IMR-90 (cell line): ENCODE measurements around the gene DSCAML1. TPM values are rescaled to one million over a fixed set of nuclear protein-coding genes. Genes with fewer than 3 reads are reported as not detected.

Experiments used
- ATAC-seq: fragments of 200-7000 bp; cut with Tn5 transposase; 2 replicates; pipeline ENCODE4 v1.9.1; 2020; ENCODE audit warnings: low read depth, mild to moderate bottlenecking, moderate library complexity
- BruUV-seq: library from RNA; stranded (reverse); fragments of 400-500 nt; replicated peaks from 2 replicates; lab custom pipeline; 2021; lab: Mats Ljungman, UMichigan
- CTCF ChIA-PET: fragments of 300-600 bp; formaldehyde crosslinking; extraction: SDS; loops from one replicate; lab custom pipeline; 2021; ENCODE audit warnings: antibody characterized with exemption; lab: Yijun Ruan, JAX
- POLR2A ChIA-PET: fragments of 300-600 bp; sonication (Branson Sonifier 250); formaldehyde crosslinking; loops from one replicate; lab custom pipeline; 2022; ENCODE audit warnings: antibody characterized with exemption; ENCODE audit not compliant: unreplicated experiment; lab: Charles Lee
- DNase-seq: peaks from one replicate; pipeline ENCODE4 v3.0.0; 2013
- H2AFZ ChIP-seq: replicated peaks from 2 replicates; pipeline ENCODE3; 2013; ENCODE audit warnings: low read length, mild to moderate bottlenecking; ENCODE audit not compliant: poor library complexity
- H2AK5ac ChIP-seq: 2 replicates; pipeline ENCODE4 v1.6.1; 2013; ENCODE audit warnings: low read depth, low read length, inconsistent platforms
- H2AK9ac ChIP-seq: replicated peaks from 2 replicates; pipeline ENCODE3; 2013; ENCODE audit warnings: mild to moderate bottlenecking, low read depth, low read length, moderate library complexity; ENCODE audit not compliant: poor library complexity
- H2BK120ac ChIP-seq: 2 replicates; pipeline ENCODE4 v1.6.1; 2013; ENCODE audit warnings: low read depth, low read length, inconsistent platforms
- H2BK15ac ChIP-seq: 3 replicates; pipeline ENCODE4 v1.6.1; 2013; ENCODE audit warnings: low read depth, low read length, inconsistent platforms
- H2BK20ac ChIP-seq: 2 replicates; pipeline ENCODE4 v1.6.1; 2013; ENCODE audit warnings: low read depth, mild to moderate bottlenecking, inconsistent platforms, low read length, moderate library complexity
- H2BK5ac ChIP-seq: 2 replicates; pipeline ENCODE4 v1.6.1; 2013; ENCODE audit warnings: mild to moderate bottlenecking, low read depth, low read length, inconsistent platforms; ENCODE audit not compliant: poor library complexity, severe bottlenecking
- H3K14ac ChIP-seq: replicated peaks from 2 replicates; pipeline ENCODE4 v1.6.1; 2013; ENCODE audit warnings: low read depth, low read length, inconsistent platforms
- H3K18ac ChIP-seq: 2 replicates; pipeline ENCODE4 v1.6.1; 2013; ENCODE audit warnings: low read depth, low read length, control low read depth
- H3K23ac ChIP-seq: 2 replicates; pipeline ENCODE4 v1.6.1; 2013; ENCODE audit warnings: low read depth, low read length, inconsistent platforms
- H3K27ac ChIP-seq: 2 replicates; pipeline ENCODE4 v1.5.1; 2013; ENCODE audit warnings: mild to moderate bottlenecking, control low read depth, low read length; ENCODE audit not compliant: insufficient read depth
- H3K27me3 ChIP-seq: 2 replicates; pipeline ENCODE4 v1.6.1; 2013; ENCODE audit warnings: low read length; ENCODE audit not compliant: control insufficient read depth, insufficient read depth
- H3K36me3 ChIP-seq: 2 replicates; pipeline ENCODE4 v1.6.1; 2013; ENCODE audit warnings: low read length, mixed read lengths; ENCODE audit not compliant: control insufficient read depth, insufficient read depth
- H3K4ac ChIP-seq: 2 replicates; pipeline ENCODE4 v1.6.1; 2013; ENCODE audit warnings: low read depth, low read length, inconsistent platforms
- H3K4me1 ChIP-seq: 2 replicates; pipeline ENCODE4 v1.6.1; 2013; ENCODE audit warnings: low read length, mixed read lengths; ENCODE audit not compliant: control insufficient read depth, insufficient read depth
- H3K4me2 ChIP-seq: 2 replicates; pipeline ENCODE4 v1.6.1; 2013; ENCODE audit warnings: low read depth, mild to moderate bottlenecking, control low read depth, low read length, moderate library complexity
- H3K4me3 ChIP-seq: 2 replicates; pipeline ENCODE4 v1.5.1; 2013; ENCODE audit warnings: low read depth, mild to moderate bottlenecking, control low read depth, low read length, moderate library complexity; ENCODE audit not compliant: insufficient read depth
- H3K56ac ChIP-seq: 2 replicates; pipeline ENCODE4 v1.6.1; 2013; ENCODE audit warnings: low read length, inconsistent platforms; ENCODE audit not compliant: insufficient read depth; ENCODE audit errors: extremely low read depth
- H3K79me1 ChIP-seq, 2 experiments: 2 replicates each; pipeline ENCODE4 v1.6.1; 2013; ENCODE audit warnings: low read length in 2 of 2, inconsistent platforms in 1 of 2, low read depth in 1 of 2
- H3K9ac ChIP-seq: 2 replicates; pipeline ENCODE4 v1.6.1; 2013; ENCODE audit warnings: low read depth, low read length, control low read depth
- H3K9me1 ChIP-seq: 2 replicates; pipeline ENCODE4 v1.6.1; 2013; ENCODE audit warnings: low read length, inconsistent platforms; ENCODE audit not compliant: insufficient read depth
- H3K9me3 ChIP-seq: 2 replicates; pipeline ENCODE4 v1.6.1; 2013; ENCODE audit warnings: low read length; ENCODE audit not compliant: control insufficient read depth, insufficient read depth
- H4K20me1 ChIP-seq: 2 replicates; pipeline ENCODE4 v1.6.1; 2013; ENCODE audit warnings: low read length, inconsistent platforms; ENCODE audit not compliant: insufficient read depth
- H4K5ac ChIP-seq: 2 replicates; pipeline ENCODE4 v1.6.1; 2013; ENCODE audit warnings: mild to moderate bottlenecking, low read depth, low read length, control low read depth
- H4K8ac ChIP-seq, 2 experiments: 2 replicates each; pipeline ENCODE4 v1.6.1; 2013; ENCODE audit warnings: low read depth in 2 of 2, low read length in 2 of 2, control low read depth in 1 of 2, inconsistent platforms in 1 of 2
- H4K91ac ChIP-seq: 2 replicates; pipeline ENCODE4 v1.6.1; 2013; ENCODE audit warnings: low read depth, low read length, inconsistent platforms; ENCODE audit not compliant: insufficient read depth
- CEBPB ChIP-seq: IDR thresholded peaks from 2 replicates; pipeline ENCODE4 v1.6.1; 2012; ENCODE audit warnings: low read depth, low read length, improper control_type of control experiment
- FOS ChIP-seq: fragments of 150-350 bp; IDR thresholded peaks from 2 replicates; pipeline ENCODE4 v1.6.1; 2016; ENCODE audit warnings: low read depth, low read length
- POLR2A ChIP-seq: IDR thresholded peaks from 2 replicates; pipeline ENCODE4 v1.6.1; 2012; ENCODE audit warnings: mild to moderate bottlenecking, low read depth, low read length
- RAD21 ChIP-seq: IDR thresholded peaks from 2 replicates; pipeline ENCODE4 v1.6.1; 2012; ENCODE audit warnings: low read length, improper control_type of control experiment
- RFX5 ChIP-seq: IDR thresholded peaks from 2 replicates; pipeline ENCODE4 v1.8.0; 2012; ENCODE audit warnings: low read depth, mild to moderate bottlenecking, low read length, moderate library complexity
- SMC3 ChIP-seq: fragments of 150-350 bp; IDR thresholded peaks from 2 replicates; pipeline ENCODE4 v1.6.1; 2016; ENCODE audit warnings: low read depth, mild to moderate bottlenecking, antibody characterized with exemption, low read length, moderate library complexity
- USF2 ChIP-seq: fragments of 150-350 bp; IDR thresholded peaks from 2 replicates; pipeline ENCODE4 v1.6.1; 2017; ENCODE audit warnings: mild to moderate bottlenecking, antibody characterized with exemption, low read length, low read depth
- WGBS, 2 experiments: methylation state at CpG; one replicate each; pipeline versions ENCODE4 v1.1.5 to v1.1.7; 2013; ENCODE audit warnings: missing lambda C conversion rate in 2 of 2; ENCODE audit not compliant: insufficient read length in 1 of 2; ENCODE audit errors: extremely low coverage in 2 of 2; 5-methylcytosine and 5-hydroxymethylcytosine counted together
- dilution Hi-C: fragments of 300-500 bp; cut with HindIII; formaldehyde crosslinking; loops from one replicate; pipeline ENCODE4 v1.14.3; 2018; ENCODE audit warnings: low sequenced_read_pairs; ENCODE audit not compliant: unreplicated experiment
- in situ Hi-C: fragments of 300-500 bp; cut with MboI; formaldehyde crosslinking; loops from 3 replicates; pipeline ENCODE4 v1.14.3; 2019; ENCODE audit warnings: low sequenced_read_pairs, inconsistent platforms, mixed read lengths
- intact Hi-C: fragments of 100-400 bp; cut with micrococcal nuclease; formaldehyde crosslinking; loops from 2 replicates; pipeline ENCODE4 v1.10.0; 2022
- polyA plus RNA-seq, 3 experiments: library from polyadenylated mRNA; depleted of rRNA; stranded (reverse); fragments of >200 nt; gene quantifications; 2 replicates each; pipeline ENCODE4 v1.2.3, GENCODE V29; 2012; ENCODE audit warnings: low replicate concordance in 1 of 3
- total RNA-seq: library from RNA; depleted of rRNA; stranded (reverse); fragments of >200 nt; gene quantifications from 2 replicates; pipeline ENCODE4 v1.2.3, GENCODE V29; 2012

DSCAML1 gene
- total and polyA plus RNA-seq, 2 of the 4 experiments (the other 2 are of a cell fraction), result not detected

GRCh38 chr11:117826832-117827231, 29.8 kb upstream of the DSCAML1 start:
- intact Hi-C loops (no loop called here), in situ Hi-C loops (no loop called here), dilution Hi-C loops (no loop called here)
- H3K23ac ChIP-seq, result no peak overlapping the region
- no peak overlapping the region for H4K5ac ChIP-seq
- H4K8ac ChIP-seq, result no peak overlapping the region
- H2BK5ac ChIP-seq, result no peak overlapping the region
- H2BK20ac ChIP-seq, result no peak overlapping the region
- H3K14ac ChIP-seq, result no peak overlapping the region
- H3K4me3 ChIP-seq, result no peak overlapping the region
- no peak for TF ChIP-seq FOS
- TF ChIP-seq CEBPB, result no peak
- TF ChIP-seq POLR2A, result no peak
- no peak for TF ChIP-seq USF2
- TF ChIP-seq SMC3, result no peak
- TF ChIP-seq RAD21, result no peak
- TF ChIP-seq RFX5, result no peak
- no peak overlapping the region for H2BK120ac ChIP-seq
- ATAC-seq, result no peak
- H3K27me3 ChIP-seq, result peaks cover 3% of the 10 kb centered on the region; the same call in 1 of the 2 replicates
- no peak overlapping the region for H3K9ac ChIP-seq
- H3K56ac ChIP-seq, result no peak overlapping the region
- H3K9me1 ChIP-seq, result no peaks in the 10 kb centered on the region
- no peak overlapping the region for H2AK5ac ChIP-seq
- H3K9me3 ChIP-seq, result no peaks in the 10 kb centered on the region
- H3K27ac ChIP-seq, result no peak overlapping the region
- no peak overlapping the region for H4K91ac ChIP-seq
- peaks cover 10% of the 10 kb centered on the region; the same call in 1 of the 2 replicates for H3K4me1 ChIP-seq
- DNase-seq, result no peak
- no peaks in the 10 kb centered on the region for H3K79me1 ChIP-seq
- no peak overlapping the region for H2AK9ac ChIP-seq
- CTCF ChIA-PET, result no interaction called here
- POLR2A ChIA-PET, result no interaction called here
- H3K36me3 ChIP-seq, result no peaks in the 10 kb centered on the region
- H2AFZ ChIP-seq, result no peak overlapping the region
- no peak overlapping the region for H3K4ac ChIP-seq
- H2BK15ac ChIP-seq, result no peak overlapping the region
- no peak overlapping the region for H3K18ac ChIP-seq
- 83% methylated on average over 1 of the region's 3 CpGs; no CpG with 5 or more reads in 1 of the 2 experiments for WGBS, 2 experiments
- H3K4me2 ChIP-seq, result no peak overlapping the region
- H4K20me1 ChIP-seq, result no peaks in the 10 kb centered on the region
- no TSS peak for BruUV-seq
